Measurements from ENCODE around the gene OXNAD1.

Gene OXNAD1

DNA sequence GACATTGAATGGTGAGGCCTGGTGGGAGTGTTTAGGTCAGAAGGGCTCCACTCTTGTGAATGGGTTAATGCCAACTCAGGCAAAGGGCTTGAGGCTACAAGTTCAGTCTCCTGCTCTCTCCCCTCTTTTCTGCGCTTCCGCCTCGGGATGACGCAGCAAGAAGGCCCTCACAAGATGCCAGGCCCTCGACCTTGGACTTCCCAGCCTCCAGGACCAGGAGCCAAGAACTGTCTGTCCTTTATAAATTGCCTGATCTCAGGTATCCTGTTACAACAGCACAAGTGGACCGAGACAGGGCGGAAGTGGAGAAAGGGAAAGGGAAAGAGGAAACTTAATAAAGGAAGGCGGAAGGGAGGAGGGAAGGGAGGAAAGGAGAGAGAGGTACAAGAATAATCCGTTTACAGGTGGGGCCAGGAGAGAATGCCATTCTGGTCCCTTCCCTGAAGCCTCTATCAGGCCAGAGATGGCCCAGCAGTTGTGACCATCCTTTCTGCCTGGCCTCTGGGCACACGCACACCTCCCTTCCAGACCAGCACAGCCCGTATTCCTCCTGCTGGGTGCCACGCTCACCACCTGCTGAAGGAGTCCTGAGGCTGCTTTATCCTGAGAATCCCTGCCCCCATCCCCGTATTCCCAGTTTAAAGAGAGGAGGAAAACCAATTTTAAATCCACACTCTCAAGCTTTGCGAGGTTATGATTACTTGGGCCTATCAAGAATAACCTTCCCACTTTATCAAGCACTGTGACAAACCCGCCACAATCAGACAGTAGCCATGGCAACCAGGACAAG lies 64.2 kb downstream of the OXNAD1 start:
- no peak for DNase-seq (ENCODE audit: low read depth in 3 of 3)

DNA sequence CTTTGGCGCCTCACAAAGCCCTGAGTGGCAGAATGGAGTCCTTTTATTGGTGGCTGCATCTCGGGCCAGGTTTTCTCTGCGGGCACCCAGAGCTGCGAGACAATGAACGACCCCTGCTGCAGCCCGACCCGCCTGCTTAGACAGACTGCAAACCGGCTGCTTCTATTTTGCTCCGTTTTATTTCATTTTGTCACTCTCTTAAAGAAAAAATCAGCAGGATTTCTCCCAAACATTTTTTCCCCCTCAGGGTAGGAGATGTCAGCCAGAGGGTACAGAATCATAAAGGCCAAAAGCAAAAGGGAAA lies 64.8 kb downstream of the OXNAD1 start:
- no peak for DNase-seq (ENCODE audit: low read depth in 3 of 3)

DNA sequence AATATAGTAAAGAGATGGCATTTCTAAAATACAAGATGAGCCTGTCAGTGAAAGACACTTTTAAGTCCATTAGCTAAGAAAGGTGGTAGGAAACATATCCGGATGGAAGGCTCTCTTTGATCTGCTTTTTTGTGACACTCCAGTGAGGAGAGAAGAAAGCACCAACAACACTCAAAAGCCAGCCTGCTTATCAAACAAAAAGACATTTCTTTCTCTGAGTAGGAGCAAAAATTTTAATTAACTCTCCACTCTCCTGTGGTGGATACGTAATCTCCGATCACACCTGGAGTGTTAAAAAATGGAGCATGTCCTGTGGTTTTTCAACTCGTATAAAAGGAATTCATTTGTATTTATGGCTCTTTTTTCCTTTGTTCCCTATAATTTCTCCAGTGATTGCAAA lies 65.3 kb downstream of the OXNAD1 start:
- DNase-seq (ENCODE audit: low read depth in 3 of 3): no peak

DNA sequence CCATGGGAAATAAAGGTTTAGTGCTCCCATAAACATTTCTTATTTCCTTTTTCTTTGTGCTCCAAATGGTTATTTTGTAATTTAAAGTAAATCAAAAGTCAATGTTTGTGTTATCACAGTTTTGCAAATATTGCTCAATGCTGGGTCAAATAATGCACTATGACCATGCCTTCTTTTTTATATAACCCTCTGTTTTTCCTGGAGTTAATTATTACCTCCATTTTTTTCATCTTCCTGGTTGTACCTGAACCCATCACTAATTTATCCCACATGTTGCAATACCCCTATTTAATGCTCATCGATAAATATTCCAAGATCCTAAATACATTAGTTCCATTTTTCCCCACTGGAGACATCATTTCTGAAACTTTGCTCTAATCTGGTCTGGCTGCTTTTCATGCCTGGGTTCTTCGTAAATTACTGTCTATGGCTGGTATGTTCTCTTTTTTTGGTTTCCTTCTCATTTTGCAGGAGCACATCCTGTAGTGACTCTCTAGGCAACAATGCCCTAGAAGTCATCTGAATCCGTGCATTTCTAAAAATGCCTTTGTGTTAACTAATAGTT lies 66.4 kb downstream of the OXNAD1 start:
- DNase-seq (ENCODE audit: low read depth in 3 of 3): no peak

DNA sequence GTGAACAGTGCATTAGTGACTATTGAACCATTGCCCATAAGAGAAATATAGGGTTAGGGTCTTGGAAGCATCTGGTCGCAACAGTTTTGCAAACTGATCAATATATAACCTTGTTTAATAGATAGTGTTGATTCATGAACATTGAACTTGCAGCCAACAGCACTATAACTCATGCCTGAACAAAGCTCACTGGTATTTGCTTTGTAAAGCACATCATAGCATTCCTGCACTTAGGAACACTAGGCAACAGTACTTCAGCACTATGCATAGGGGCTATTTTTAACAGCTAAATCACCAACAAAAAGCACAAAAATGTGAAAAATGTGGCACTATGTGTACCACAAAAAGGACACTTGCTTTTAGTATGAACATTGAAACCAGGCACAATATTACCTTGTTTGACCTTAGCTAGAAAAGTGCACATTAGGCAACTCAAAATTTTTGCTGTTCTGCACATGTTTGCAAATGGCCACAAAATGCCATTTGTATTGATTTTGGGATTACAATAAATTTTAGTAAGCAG lies 68.0 kb downstream of the OXNAD1 start:
- no peak for DNase-seq (ENCODE audit: low read depth in 3 of 3)

DNA sequence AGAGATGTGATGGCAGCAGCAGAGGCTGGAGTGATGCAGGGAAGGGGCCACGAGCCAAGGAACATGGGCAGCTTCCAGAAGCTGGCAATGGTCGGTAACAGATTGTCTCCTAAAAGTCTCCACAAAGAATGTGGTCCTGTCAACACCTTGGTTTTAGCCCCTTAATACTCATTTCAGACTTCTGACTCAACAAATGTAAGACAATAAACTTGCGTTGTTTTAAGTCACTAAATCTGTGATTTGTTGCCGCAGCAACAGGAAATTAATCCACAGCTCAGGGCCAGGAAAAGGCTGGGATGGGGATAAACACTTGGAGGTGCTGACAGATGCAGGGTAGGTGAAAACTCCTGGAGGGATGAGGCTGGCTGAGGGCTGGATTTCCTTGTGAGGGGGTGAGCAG lies 69.9 kb downstream of the OXNAD1 start:
- no peak for DNase-seq (ENCODE audit: low read depth in 3 of 3)

DNA sequence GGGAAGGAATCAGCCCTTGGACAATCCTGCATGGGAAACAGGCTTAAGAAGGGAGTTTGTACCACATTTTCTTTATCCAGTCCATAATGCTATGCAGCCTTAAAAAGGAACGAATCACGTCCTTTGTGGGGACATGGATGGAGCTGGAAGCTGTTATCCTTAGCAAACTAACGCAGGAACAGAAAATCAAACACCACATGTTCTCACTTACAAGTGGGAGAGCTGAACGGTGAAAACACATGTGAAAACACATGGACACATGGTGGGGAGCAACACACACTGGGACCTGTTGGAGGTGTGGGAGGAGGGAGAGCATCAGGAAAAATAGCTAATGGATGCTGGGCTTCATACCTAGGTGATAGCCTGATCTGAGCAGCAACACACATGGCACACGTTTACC lies 70.3 kb downstream of the OXNAD1 start:
- no peak for DNase-seq (ENCODE audit: low read depth in 3 of 3)

DNA sequence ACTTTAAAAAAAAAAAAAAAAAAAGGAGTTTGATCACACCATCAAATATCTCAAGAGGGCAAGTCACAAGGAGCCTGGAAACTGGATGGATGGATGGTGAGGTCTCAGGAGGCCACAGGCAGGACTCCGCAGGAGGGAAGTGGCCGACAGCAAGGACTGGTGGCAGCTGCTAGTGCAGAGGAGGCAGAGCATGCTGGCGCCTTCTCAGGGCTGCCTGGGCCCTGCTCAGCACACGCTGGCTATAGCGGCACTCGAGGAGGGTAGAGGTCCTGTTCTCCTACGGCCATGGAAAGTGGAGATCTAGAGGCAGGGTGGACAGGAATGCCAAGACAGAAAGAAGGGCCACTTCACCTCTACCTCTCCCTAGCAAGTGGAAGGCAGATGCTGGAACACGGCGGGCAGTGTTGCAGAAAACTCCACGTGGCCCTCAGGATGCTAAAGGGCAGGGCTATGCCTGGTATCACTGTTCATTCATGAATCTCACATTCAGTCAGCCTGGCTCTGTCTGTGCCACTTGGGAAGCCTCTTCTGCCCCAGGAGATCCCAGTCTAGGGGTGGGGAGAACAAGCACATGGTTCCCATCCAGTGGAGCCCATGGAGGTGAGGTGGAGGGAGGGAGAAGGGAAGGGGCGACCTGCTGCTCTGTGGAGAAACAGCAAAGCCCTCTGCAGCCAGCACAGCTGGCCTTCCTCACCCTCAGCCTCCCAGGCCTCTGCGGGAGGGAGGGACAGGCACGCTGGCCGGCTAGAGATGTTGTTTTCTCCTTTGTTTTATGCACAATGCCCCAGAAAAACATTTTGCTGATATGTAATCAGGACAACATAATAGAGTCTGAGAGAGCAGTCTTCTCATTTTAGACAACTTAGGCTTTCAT lies 71.0 kb downstream of the OXNAD1 start:
- no peak for DNase-seq (ENCODE audit: low read depth in 3 of 3)

DNA sequence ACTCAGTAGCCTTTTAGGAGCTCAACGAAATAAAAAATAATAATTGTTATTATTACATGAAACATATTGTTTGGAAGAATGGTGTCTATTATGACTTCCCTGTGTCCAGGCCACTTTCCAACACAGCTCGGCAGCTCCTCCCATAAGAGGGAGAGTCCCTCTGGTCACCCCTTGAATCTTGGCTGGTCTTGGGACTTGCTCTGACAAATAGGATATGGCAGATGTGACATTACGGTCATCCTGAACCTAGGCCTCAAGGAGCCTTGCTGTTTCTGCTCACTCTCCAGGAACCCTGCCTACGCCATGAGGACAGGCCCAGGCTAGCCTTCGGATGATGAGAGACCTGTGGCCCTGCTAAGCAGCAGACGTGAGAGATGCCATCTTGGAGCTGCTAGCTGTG lies 71.8 kb downstream of the OXNAD1 start:
- DNase-seq (ENCODE audit: low read depth in 3 of 3): no peak

DNA sequence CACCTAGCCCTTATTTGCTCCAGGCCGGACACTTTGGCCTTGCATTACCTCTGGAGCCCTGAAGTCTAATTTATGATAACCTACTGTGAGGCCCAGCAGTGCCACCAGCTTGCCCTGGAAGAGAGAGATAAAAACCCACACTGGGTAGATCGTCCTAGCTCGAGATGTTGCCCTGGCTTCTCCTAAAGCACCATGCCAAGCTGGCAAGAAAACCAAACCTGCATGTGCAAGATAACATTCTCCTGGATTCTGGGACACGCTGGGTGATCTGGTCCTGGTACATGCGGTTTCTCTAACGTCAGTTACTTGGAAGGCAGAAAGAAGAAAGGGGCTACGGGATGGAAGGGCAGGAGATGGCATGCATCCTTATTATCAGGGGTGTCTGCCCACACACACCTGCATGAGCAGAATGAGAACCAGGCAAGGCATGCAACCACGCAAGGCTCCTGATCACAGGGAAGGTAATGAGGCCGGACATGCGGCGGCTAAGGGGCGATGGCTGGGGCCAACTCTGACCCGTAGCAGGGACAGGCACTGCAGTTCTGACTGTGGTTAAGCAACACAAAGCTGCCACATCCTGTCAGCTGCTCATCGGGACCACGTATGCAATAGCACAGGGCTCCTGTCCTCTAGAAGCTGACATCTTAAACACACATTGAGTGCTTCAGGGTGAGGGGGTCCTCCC lies 73.0 kb downstream of the OXNAD1 start:
- peak in 1 of 3 experiments; percentile 37 for DNase-seq (ENCODE audit: low read depth in 3 of 3)

DNA sequence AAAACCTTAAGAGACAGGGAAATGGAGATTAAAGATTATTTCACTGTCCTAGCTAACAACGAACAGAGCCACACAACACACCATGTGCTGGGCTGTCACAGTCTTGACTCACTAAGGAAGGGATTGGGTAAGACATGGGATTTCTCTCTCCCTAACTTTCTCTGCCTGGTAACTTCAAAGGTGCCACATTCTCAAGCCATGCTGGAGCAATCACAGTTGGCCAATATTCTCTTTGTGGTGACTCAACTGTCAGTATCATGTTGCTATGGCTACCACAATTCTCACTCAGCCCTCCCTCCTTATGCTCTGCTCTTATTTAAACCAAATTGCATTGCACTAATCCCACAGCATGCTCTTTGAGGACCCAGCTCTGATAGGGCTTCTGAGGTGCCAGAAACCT lies 74.0 kb downstream of the OXNAD1 start:
- no peak for DNase-seq (ENCODE audit: low read depth in 3 of 3)

DNA sequence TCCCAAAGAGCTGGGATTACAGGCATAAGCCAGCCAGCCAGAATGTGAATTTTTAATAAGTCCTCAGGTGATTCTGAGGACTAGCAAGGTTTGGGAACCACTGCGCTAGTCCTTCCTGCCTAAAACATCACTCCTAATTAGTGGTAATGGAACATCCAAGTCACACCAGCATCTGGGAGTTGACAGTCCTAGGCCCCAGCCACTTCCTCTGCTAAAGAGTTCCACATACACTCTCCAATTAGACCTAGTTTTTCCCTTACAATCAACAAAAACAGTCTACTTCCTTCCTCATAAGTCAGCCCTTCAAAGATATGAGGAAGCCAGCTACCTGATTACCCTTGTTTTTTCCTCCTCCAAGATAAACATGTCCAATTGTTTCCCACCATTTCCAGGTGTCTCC lies 78.1 kb downstream of the OXNAD1 start:
- DNase-seq (ENCODE audit: low read depth in 3 of 3): no peak

DNA sequence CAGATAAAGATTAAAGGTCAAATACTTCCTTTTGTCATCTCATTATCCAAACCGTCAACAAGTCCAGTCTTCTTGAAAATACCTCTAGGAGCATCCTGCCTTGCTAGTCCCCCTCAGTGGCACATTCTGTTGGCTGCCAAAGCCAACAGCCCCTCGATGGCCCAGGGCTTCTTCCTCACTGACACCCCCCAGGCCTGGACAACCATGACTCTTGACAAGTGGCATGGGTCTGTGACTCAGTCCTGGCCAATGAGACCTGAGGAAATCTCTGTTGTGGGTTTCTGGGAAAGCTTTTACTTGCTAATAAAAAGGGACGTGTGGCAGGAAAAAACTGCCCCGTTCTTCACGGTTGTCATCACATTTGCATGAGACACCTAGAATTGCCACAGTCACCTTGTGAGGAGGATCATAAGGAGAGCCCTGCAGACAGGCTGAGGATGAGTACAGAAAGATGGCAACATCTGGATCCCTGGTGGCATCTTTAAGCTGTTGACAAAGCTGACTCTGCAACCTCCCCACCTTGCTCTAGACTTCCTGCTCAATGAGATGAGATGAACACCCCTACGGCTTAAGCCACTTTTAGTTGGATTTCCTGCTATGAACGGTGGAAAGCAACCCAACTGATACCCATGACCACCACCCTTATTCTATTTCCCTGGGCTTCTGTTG lies 81.5 kb downstream of the OXNAD1 start:
- no peak for DNase-seq (ENCODE audit: low read depth in 3 of 3)

DNA sequence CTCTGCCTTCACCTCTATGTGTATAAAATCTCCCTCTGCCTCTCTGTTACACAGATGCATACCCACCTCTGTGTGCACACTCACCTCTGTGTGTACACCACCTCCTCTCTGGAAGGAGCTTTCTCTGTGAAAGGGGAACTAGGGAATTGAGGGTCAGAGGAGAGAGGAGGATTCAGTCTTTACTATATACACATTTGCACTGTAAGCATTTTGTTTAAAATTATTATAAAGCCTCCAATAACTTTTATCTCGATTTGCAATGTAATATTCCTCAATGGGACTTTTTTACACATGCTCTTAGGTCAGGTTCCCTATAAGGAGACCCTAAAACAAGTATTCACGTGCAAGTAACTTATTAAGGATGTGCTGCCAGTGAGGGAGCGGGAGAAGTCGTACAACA lies 82.5 kb downstream of the OXNAD1 start:
- DNase-seq (ENCODE audit: low read depth in 3 of 3): no peak

DNA sequence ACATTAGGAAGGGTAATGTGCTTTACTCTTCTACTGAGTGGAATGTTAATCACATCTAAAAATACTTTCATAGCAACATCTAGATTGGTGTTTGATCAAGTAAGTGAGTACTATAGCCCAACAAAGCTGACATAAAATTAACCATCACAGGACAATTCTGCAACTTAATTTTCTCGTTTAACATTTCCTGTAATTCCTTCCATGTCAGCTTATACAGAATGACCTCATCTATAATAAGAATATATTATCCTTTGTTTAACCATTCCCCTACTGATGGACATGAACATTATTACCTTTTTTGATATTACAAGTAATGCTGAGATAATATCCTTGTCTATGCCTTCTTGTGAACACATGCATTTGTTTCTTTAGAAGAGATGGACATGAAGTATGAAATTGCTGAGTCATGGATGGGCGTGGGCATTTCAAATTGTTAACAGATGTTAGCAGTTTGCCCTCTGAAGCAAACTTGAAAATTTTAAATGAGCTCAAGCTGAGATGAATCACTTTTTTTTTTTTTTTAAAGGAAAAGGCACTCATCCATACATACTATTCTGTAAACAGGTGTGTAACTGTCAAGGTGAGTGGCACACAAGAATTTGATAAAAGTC lies 85.1 kb downstream of the OXNAD1 start:
- DNase-seq (ENCODE audit: low read depth in 3 of 3): no peak

DNA sequence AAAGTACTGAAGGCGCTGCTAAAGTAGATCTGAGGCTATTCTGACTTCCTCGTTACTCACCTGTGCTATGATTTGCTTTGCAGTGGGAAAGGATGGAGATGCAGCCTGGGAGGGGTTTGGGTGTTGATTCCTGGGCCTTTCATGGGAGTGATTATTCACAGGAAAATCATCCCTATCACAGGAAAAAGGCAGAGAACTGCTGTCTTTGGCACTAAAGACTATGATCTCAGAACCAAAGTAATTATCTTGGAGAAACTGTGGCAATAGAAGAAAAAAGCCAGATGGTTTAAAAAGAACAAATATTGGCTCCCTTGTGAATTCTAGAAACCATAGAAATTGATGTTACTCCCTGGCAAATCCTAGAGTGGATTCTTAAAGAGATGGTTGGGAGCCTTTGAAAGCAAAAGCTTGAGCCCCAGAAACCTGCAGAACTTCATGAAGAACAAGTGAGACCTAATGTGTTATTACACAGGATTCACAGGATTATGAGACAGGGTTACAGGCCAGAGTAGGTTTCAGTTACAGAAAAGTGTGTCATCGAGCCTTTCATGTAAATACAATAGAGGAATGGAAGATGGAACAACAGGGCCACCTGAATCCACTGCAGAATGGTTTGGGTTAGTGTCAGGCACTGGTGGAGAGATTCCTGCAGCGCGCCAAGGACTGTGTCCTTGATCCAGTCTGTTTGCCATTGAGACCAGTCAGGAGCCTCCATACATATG lies 85.7 kb downstream of the OXNAD1 start:
- no peak for DNase-seq (ENCODE audit: low read depth in 3 of 3)

DNA sequence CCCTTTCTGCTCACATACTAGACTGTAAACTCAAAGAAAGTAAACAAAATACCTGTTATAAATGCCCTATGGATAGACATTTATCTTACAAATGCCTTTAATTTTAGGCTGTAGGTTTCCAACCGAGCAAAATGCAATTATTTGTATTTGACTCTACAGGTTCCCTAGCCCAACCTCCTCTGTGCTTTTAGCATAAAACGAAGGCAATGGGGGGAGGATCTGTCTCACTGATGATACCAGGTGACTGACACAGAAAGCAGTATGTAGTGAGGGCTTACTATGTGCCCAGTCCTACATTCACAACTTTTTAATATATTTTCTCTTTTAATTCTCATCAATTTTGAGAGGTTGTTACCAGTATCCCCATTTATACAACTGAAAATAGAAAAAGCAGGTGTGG lies 87.4 kb downstream of the OXNAD1 start:
- DNase-seq (ENCODE audit: low read depth in 3 of 3): no peak

DNA sequence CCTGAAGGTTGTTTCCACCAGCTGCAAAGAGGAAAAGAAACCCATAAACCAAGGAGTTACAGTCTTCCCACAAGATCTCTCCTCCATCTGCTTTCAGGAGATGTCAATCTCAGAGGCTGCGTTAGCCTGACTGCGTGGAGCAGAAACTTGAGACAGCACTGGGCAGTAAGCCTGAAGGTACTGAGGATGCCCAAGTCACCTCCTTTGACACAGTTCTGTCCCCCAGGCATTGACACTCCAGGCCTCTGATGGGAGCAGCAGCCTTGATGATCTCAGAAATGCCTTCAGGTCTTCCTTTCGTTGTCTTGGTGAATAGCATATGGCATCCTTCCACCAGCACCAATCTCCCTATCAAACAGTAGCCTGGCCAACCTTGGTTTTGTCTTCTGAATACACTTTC lies 89.3 kb downstream of the OXNAD1 start:
- DNase-seq (ENCODE audit: low read depth in 3 of 3): no peak

All from stimulated activated CD4-positive, alpha-beta T cell treated with anti-CD3 and anti-CD28 coated beads, TNF-alpha, amount 100 ng/mL, for 24 hours (primary cell).